ENCODE results near the gene KCNH4.
A peak's percentile ranks its signal among the peaks of the same experiment; 100 is the strongest.
"Not testable (repeated sequence)": the region's sequence is repeated elsewhere in the genome, so short reads cannot be mapped to it uniquely, and the experiment has no call there.

Gene KCNH4

GRCh38 chr17:42180922-42181850, at the start of gene KCNH4:
TSS of gene KCNH4 (minus strand) at chr17:42181142. CDS start at chr17:42180945, 197 bp downstream.
- Histone ChIP-seq H3K27ac (ENCODE audit: low read depth, low read length) (no peak within 1 kb of the TSS), H3K9me3 (ENCODE audit: control insufficient read depth in 1 of 2, low read length in 2 of 2) (no peaks in the 10 kb centered on the region), H3K4me1 (ENCODE audit: control insufficient read depth in 1 of 2, insufficient read depth in 2 of 2, low read length in 2 of 2) (peaks cover 30 to 48% of the 10 kb centered on the region in 2 donors), H3K36me3 (ENCODE audit: control insufficient read depth in 1 of 2, insufficient read depth in 2 of 2, low read length in 2 of 2) (no peaks in the 10 kb centered on the region), H3K9ac (ENCODE audit: low read depth in 1 of 2, low read length in 2 of 2) (no peak within 1 kb of the TSS), H3K4me3 (ENCODE audit: low read depth in 1 of 2, low read length in 2 of 2) (peak within 1 kb of the TSS; percentile 44 to 54), H3K27me3 (ENCODE audit: control insufficient read depth in 1 of 2, insufficient read depth in 2 of 2, low read length in 2 of 2) (peaks cover 2 to 7% of the 10 kb centered on the region in 2 donors)

GRCh38 chr17:42230225-42230624, 49.3 kb upstream of the KCNH4 start:
- no peak overlapping the region for H3K4me3 ChIP-seq (ENCODE audit: low read depth in 1 of 2, low read length in 2 of 2)
- no peak overlapping the region for H3K9ac ChIP-seq (ENCODE audit: low read depth in 1 of 2, low read length in 2 of 2)
- no peak overlapping the region for H3K27ac ChIP-seq (ENCODE audit: low read depth, low read length)
- H3K9me3 ChIP-seq (ENCODE audit: control insufficient read depth in 1 of 2, low read length in 2 of 2): no peaks in the 10 kb centered on the region
- H3K27me3 ChIP-seq (ENCODE audit: control insufficient read depth in 1 of 2, insufficient read depth in 2 of 2, low read length in 2 of 2): no peaks in the 10 kb centered on the region
- peaks cover 5 to 10% of the 10 kb centered on the region in 2 donors for H3K36me3 ChIP-seq (ENCODE audit: control insufficient read depth in 1 of 2, insufficient read depth in 2 of 2, low read length in 2 of 2)
- peaks cover 0 to 3% of the 10 kb centered on the region in 2 donors for H3K4me1 ChIP-seq (ENCODE audit: control insufficient read depth in 1 of 2, insufficient read depth in 2 of 2, low read length in 2 of 2)

GRCh38 chr17:42227849-42228700, 47.1 kb upstream of the KCNH4 start:
- H3K9me3 ChIP-seq (ENCODE audit: control insufficient read depth in 1 of 2, low read length in 2 of 2): no peaks in the 10 kb centered on the region
- H3K27ac ChIP-seq (ENCODE audit: low read depth, low read length): no peak overlapping the region
- peaks cover 9 to 28% of the 10 kb centered on the region in 2 donors for H3K36me3 ChIP-seq (ENCODE audit: control insufficient read depth in 1 of 2, insufficient read depth in 2 of 2, low read length in 2 of 2)
- no peak overlapping the region for H3K4me3 ChIP-seq (ENCODE audit: low read depth in 1 of 2, low read length in 2 of 2)
- no peak overlapping the region for H3K9ac ChIP-seq (ENCODE audit: low read depth in 1 of 2, low read length in 2 of 2)
- no peaks in the 10 kb centered on the region for H3K27me3 ChIP-seq (ENCODE audit: control insufficient read depth in 1 of 2, insufficient read depth in 2 of 2, low read length in 2 of 2)
- H3K4me1 ChIP-seq (ENCODE audit: control insufficient read depth in 1 of 2, insufficient read depth in 2 of 2, low read length in 2 of 2): no peaks in the 10 kb centered on the region

GRCh38 chr17:42225646-42226045, 44.7 kb upstream of the KCNH4 start:
- H3K27me3 ChIP-seq (ENCODE audit: control insufficient read depth in 1 of 2, insufficient read depth in 2 of 2, low read length in 2 of 2): no peaks in the 10 kb centered on the region
- H3K27ac ChIP-seq (ENCODE audit: low read depth, low read length): no peak overlapping the region
- peaks cover 9 to 36% of the 10 kb centered on the region in 2 donors for H3K36me3 ChIP-seq (ENCODE audit: control insufficient read depth in 1 of 2, insufficient read depth in 2 of 2, low read length in 2 of 2)
- H3K9me3 ChIP-seq (ENCODE audit: control insufficient read depth in 1 of 2, low read length in 2 of 2): no peaks in the 10 kb centered on the region
- H3K4me1 ChIP-seq (ENCODE audit: control insufficient read depth in 1 of 2, insufficient read depth in 2 of 2, low read length in 2 of 2): peaks cover 0 to 4% of the 10 kb centered on the region in 2 donors
- no peak overlapping the region for H3K9ac ChIP-seq (ENCODE audit: low read depth in 1 of 2, low read length in 2 of 2)
- H3K4me3 ChIP-seq (ENCODE audit: low read depth in 1 of 2, low read length in 2 of 2): no peak overlapping the region

GRCh38 chr17:42224651-42225050, 43.7 kb upstream of the KCNH4 start:
- H3K9me3 ChIP-seq (ENCODE audit: control insufficient read depth in 1 of 2, low read length in 2 of 2): no peaks in the 10 kb centered on the region
- peaks cover 0 to 4% of the 10 kb centered on the region in 2 donors for H3K4me1 ChIP-seq (ENCODE audit: control insufficient read depth in 1 of 2, insufficient read depth in 2 of 2, low read length in 2 of 2)
- no peak overlapping the region for H3K4me3 ChIP-seq (ENCODE audit: low read depth in 1 of 2, low read length in 2 of 2)
- H3K27ac ChIP-seq (ENCODE audit: low read depth, low read length): no peak overlapping the region
- peaks cover 9 to 36% of the 10 kb centered on the region in 2 donors for H3K36me3 ChIP-seq (ENCODE audit: control insufficient read depth in 1 of 2, insufficient read depth in 2 of 2, low read length in 2 of 2)
- no peak overlapping the region for H3K9ac ChIP-seq (ENCODE audit: low read depth in 1 of 2, low read length in 2 of 2)
- no peaks in the 10 kb centered on the region for H3K27me3 ChIP-seq (ENCODE audit: control insufficient read depth in 1 of 2, insufficient read depth in 2 of 2, low read length in 2 of 2)

- Histone ChIP-seq H3K27me3 (ENCODE audit: control insufficient read depth in 1 of 2, insufficient read depth in 2 of 2, low read length in 2 of 2) (no peaks in the 10 kb centered on the region), H3K9ac (ENCODE audit: low read depth in 1 of 2, low read length in 2 of 2) (no peak overlapping the region), H3K27ac (ENCODE audit: low read depth, low read length) (no peak overlapping the region), H3K36me3 (ENCODE audit: control insufficient read depth in 1 of 2, insufficient read depth in 2 of 2, low read length in 2 of 2) (peaks cover 11 to 46% of the 10 kb centered on the region in 2 donors), H3K9me3 (ENCODE audit: control insufficient read depth in 1 of 2, low read length in 2 of 2) (no peaks in the 10 kb centered on the region), H3K4me3 (ENCODE audit: low read depth in 1 of 2, low read length in 2 of 2) (no peak overlapping the region), H3K4me1 (ENCODE audit: control insufficient read depth in 1 of 2, insufficient read depth in 2 of 2, low read length in 2 of 2) (peaks cover 0 to 4% of the 10 kb centered on the region in 2 donors)
Observed at GRCh38 chr17:42221886-42222745, 41.2 kb upstream of the KCNH4 start.

GRCh38 chr17:42219280-42219679, 38.3 kb upstream of the KCNH4 start:
- H3K27ac ChIP-seq (ENCODE audit: low read depth, low read length); H3K9me3 ChIP-seq (ENCODE audit: control insufficient read depth in 1 of 2, low read length in 2 of 2); H3K4me3 ChIP-seq (ENCODE audit: low read depth in 1 of 2, low read length in 2 of 2); H3K27me3 ChIP-seq (ENCODE audit: control insufficient read depth in 1 of 2, insufficient read depth in 2 of 2, low read length in 2 of 2); H3K9ac ChIP-seq (ENCODE audit: low read depth in 1 of 2, low read length in 2 of 2); H3K4me1 ChIP-seq (ENCODE audit: control insufficient read depth in 1 of 2, insufficient read depth in 2 of 2, low read length in 2 of 2): not testable (repeated sequence)
- H3K36me3 ChIP-seq (ENCODE audit: control insufficient read depth in 1 of 2, insufficient read depth in 2 of 2, low read length in 2 of 2): peaks cover 8 to 59% of the 10 kb centered on the region in 2 donors

GRCh38 chr17:42214156-42214555, 33.2 kb upstream of the KCNH4 start:
- Histone ChIP-seq H3K27me3 (ENCODE audit: control insufficient read depth in 1 of 2, insufficient read depth in 2 of 2, low read length in 2 of 2) (no peaks in the 10 kb centered on the region), H3K9ac (ENCODE audit: low read depth in 1 of 2, low read length in 2 of 2) (no peak overlapping the region), H3K4me3 (ENCODE audit: low read depth in 1 of 2, low read length in 2 of 2) (no peak overlapping the region), H3K4me1 (ENCODE audit: control insufficient read depth in 1 of 2, insufficient read depth in 2 of 2, low read length in 2 of 2) (no peaks in the 10 kb centered on the region), H3K27ac (ENCODE audit: low read depth, low read length) (no peak overlapping the region), H3K36me3 (ENCODE audit: control insufficient read depth in 1 of 2, insufficient read depth in 2 of 2, low read length in 2 of 2) (peaks cover 14 to 57% of the 10 kb centered on the region in 2 donors), H3K9me3 (ENCODE audit: control insufficient read depth in 1 of 2, low read length in 2 of 2) (no peaks in the 10 kb centered on the region)

GRCh38 chr17:42212382-42212781, 31.4 kb upstream of the KCNH4 start:
- Histone ChIP-seq H3K4me1 (ENCODE audit: control insufficient read depth in 1 of 2, insufficient read depth in 2 of 2, low read length in 2 of 2) (no peaks in the 10 kb centered on the region), H3K27me3 (ENCODE audit: control insufficient read depth in 1 of 2, insufficient read depth in 2 of 2, low read length in 2 of 2) (no peaks in the 10 kb centered on the region), H3K9ac (ENCODE audit: low read depth in 1 of 2, low read length in 2 of 2) (no peak overlapping the region), H3K36me3 (ENCODE audit: control insufficient read depth in 1 of 2, insufficient read depth in 2 of 2, low read length in 2 of 2) (peaks cover 17 to 50% of the 10 kb centered on the region in 2 donors), H3K9me3 (ENCODE audit: control insufficient read depth in 1 of 2, low read length in 2 of 2) (no peaks in the 10 kb centered on the region), H3K4me3 (ENCODE audit: low read depth in 1 of 2, low read length in 2 of 2) (no peak overlapping the region), H3K27ac (ENCODE audit: low read depth, low read length) (peak overlapping the region; percentile 27)

All from duodenal mucosa (tissue), 2 donors.